Measurements from ENCODE around the gene SLC18B1.

Gene SLC18B1

DNA sequence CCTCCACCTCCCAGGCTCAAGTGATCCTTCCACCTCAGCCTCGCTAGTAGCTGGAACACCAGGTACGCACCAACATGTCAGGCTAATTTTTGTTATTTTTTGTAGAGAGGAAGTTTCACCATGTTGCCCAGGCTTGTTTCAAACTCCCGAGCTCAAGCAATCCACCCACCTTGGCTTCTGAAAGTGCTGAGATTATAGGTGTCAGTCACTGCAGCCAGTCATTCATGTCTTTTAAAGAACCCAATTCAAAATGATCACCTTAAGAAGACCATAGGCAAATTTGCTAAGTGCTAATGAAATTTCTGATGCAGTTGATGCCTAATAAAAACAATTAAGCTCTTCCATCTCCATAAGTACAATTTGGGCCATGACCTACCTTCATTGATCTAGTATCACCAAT is 38.2 kb downstream of the SLC18B1 start:
- Histone ChIP-seq H3K9ac (ENCODE audit: low read length) (no peak overlapping the region), H3K4me3 (ENCODE audit: insufficient read depth, low read length, poor library complexity, severe bottlenecking) (no peak overlapping the region), H3K36me3 (ENCODE audit: low read length) (0 out of 2 replicates have a peak, but pooled peaks cover 2% of the 10 kb centered on the region), H3F3A (ENCODE audit: insufficient read depth) (peaks cover 33% of the 10 kb centered on the region), H3K27me3 (ENCODE audit: low read length) (no peaks in the 10 kb centered on the region), H4K20me1 (ENCODE audit: low read depth, low read length) (no peaks in the 10 kb centered on the region), H3K9me2 (replicated peaks; ENCODE audit: insufficient read depth, low read length) (no peaks in the 10 kb centered on the region), H2AFZ (ENCODE audit: low read depth, low read length, severe bottlenecking) (no peak overlapping the region), H3K79me2 (ENCODE audit: insufficient read depth, low read length) (peaks cover 11% of the 10 kb centered on the region; the same call in 1 of the 2 replicates), H3K27ac (ENCODE audit: low read depth, low read length) (no peak overlapping the region), H3K9me3 (ENCODE audit: insufficient read depth, low read length) (no peaks in the 10 kb centered on the region), H3K4me2 (ENCODE audit: low read depth, low read length, poor library complexity, severe bottlenecking) (no peak overlapping the region)
- TF ChIP-seq CTCF (IDR thresholded peaks at IDR 0.05; ENCODE audit: insufficient read depth, low read length, poor library complexity, severe bottlenecking), result no peak
- no peak for TF ChIP-seq EZH2phosphoT487 (conservative IDR thresholded peaks at IDR 0.05; ENCODE audit: low read length)

DNA sequence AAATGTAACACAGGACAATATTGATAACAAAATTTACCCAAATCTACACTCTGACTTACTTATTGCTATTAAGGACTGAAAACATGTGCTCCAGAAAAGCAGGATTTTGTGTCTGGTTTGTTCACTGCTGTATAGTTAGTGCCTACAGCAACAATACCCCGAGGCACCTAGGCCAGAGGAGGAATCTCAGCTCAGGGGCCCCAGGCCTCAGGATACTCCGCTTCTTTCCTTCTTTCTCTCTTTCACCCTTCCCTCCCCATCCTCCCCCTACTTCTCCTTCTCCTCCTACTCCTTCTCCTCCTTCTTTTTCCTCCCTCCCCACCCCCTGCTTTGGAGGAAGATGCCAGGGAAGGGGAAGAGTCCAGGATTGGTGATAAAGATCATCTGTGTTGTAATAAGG is 39.7 kb downstream of the SLC18B1 start:
- no peak for TF ChIP-seq CTCF (IDR thresholded peaks at IDR 0.05; ENCODE audit: insufficient read depth, low read length, poor library complexity, severe bottlenecking)
- TF ChIP-seq EZH2phosphoT487 (conservative IDR thresholded peaks at IDR 0.05; ENCODE audit: low read length), result no peak
- Histone ChIP-seq H3K27ac (ENCODE audit: low read depth, low read length) (peak overlapping the region; percentile 76), H3K9ac (ENCODE audit: low read length) (no peak overlapping the region; the same call in 1 of the 2 replicates), H3K4me3 (ENCODE audit: insufficient read depth, low read length, poor library complexity, severe bottlenecking) (peak overlapping the region; percentile 39), H3K36me3 (ENCODE audit: low read length) (0 out of 2 replicates have a peak, but pooled peaks cover 2% of the 10 kb centered on the region), H3K4me2 (ENCODE audit: low read depth, low read length, poor library complexity, severe bottlenecking) (peak overlapping the region; percentile 76), H3K79me2 (ENCODE audit: insufficient read depth, low read length) (peaks cover 11% of the 10 kb centered on the region; the same call in 1 of the 2 replicates), H3K9me3 (ENCODE audit: insufficient read depth, low read length) (no peaks in the 10 kb centered on the region), H2AFZ (ENCODE audit: low read depth, low read length, severe bottlenecking) (peak overlapping the region; percentile 62), H4K20me1 (ENCODE audit: low read depth, low read length) (no peaks in the 10 kb centered on the region), H3K27me3 (ENCODE audit: low read length) (no peaks in the 10 kb centered on the region), H3K9me2 (replicated peaks; ENCODE audit: insufficient read depth, low read length) (no peaks in the 10 kb centered on the region), H3F3A (ENCODE audit: insufficient read depth) (peaks cover 40% of the 10 kb centered on the region)

GRCh38 chr6:132752255-132752654 is 46.2 kb downstream of the SLC18B1 start:
- no peak overlapping the region for H3K4me3 ChIP-seq (ENCODE audit: insufficient read depth, low read length, poor library complexity, severe bottlenecking)
- H3K4me2 ChIP-seq (ENCODE audit: low read depth, low read length, poor library complexity, severe bottlenecking), result no peak overlapping the region
- no peak overlapping the region for H3K9ac ChIP-seq (ENCODE audit: low read length)

More at GRCh38 chr6:132752255-132752654, 46.2 kb downstream of the SLC18B1 start:
- no peaks in the 10 kb centered on the region for H4K20me1 ChIP-seq (ENCODE audit: low read depth, low read length)
- H3K27ac ChIP-seq (ENCODE audit: low read depth, low read length), result no peak overlapping the region
- peaks cover 11% of the 10 kb centered on the region; the same call in 1 of the 2 replicates for H3K79me2 ChIP-seq (ENCODE audit: insufficient read depth, low read length)
- H3F3A ChIP-seq (ENCODE audit: insufficient read depth), result peaks cover 22% of the 10 kb centered on the region
- no peak overlapping the region for H2AFZ ChIP-seq (ENCODE audit: low read depth, low read length, severe bottlenecking)
- H3K36me3 ChIP-seq (ENCODE audit: low read length), result 0 out of 2 replicates have a peak, but pooled peaks cover 11% of the 10 kb centered on the region
- no peaks in the 10 kb centered on the region for H3K9me3 ChIP-seq (ENCODE audit: insufficient read depth, low read length)
- no peak for TF ChIP-seq EZH2phosphoT487 (conservative IDR thresholded peaks at IDR 0.05; ENCODE audit: low read length)
- no peak for TF ChIP-seq CTCF (IDR thresholded peaks at IDR 0.05; ENCODE audit: insufficient read depth, low read length, poor library complexity, severe bottlenecking)
- no peaks in the 10 kb centered on the region for H3K27me3 ChIP-seq (ENCODE audit: low read length)
- no peaks in the 10 kb centered on the region for H3K9me2 ChIP-seq (replicated peaks; ENCODE audit: insufficient read depth, low read length)

Measured in SU-DHL-6 (cell line).